NT2/D1 (cell line): ENCODE results near the gene SMIM28.

Experiments
- SUZ12 ChIP-seq: IDR thresholded peaks from 2 replicates; pipeline ENCODE4 v1.6.1; 2011; ENCODE audit not compliant: insufficient read length, insufficient read depth; ENCODE audit errors: extremely low read depth
- ZNF274 ChIP-seq: IDR thresholded peaks from 2 replicates; pipeline ENCODE4 v1.6.1; 2011; ENCODE audit warnings: mild to moderate bottlenecking, low read depth, low read length

GRCh38 chr6:138396709-138397108 is 19.0 kb downstream of the SMIM28 start:
- TF ChIP-seq ZNF274: no peak
- TF ChIP-seq SUZ12: no peak
